ENCODE measurements around the gene MFAP3L. TPM values are rescaled to one million over a fixed set of nuclear protein-coding genes. Genes with fewer than 3 reads are reported as not detected.

MFAP3L gene
- total RNA-seq, 1 experiment from 2014 or later, result 7.9 TPM

GRCh38 chr4:169996379-169997240, 29.6 kb downstream of the MFAP3L start:
- ATAC-seq (no peak), DNase-seq (ENCODE audit: low read depth, low spot score) (no peak)
- H3K9me3 ChIP-seq (ENCODE audit: control insufficient read depth, insufficient read depth, low read depth, low read length), result no peaks in the 10 kb centered on the region
- ChIA-PET CTCF (no interaction called here), POLR2A (no interaction called here)
- in situ Hi-C loops (cut with HindIII; ENCODE audit: low pct_unique_long_range_greater_than_20kb, low sequenced_read_pairs) (no loop called here), intact Hi-C loops (cut with micrococcal nuclease; ENCODE audit: unreplicated experiment) (no loop called here)
- no peak overlapping the region for H3K27ac ChIP-seq (ENCODE audit: low read length)
- no peaks in the 10 kb centered on the region for H3K4me1 ChIP-seq (ENCODE audit: control insufficient read depth, insufficient read depth, low read length)
- TF ChIP-seq POLR2AphosphoS5 (IDR thresholded peaks at IDR 0.05; ENCODE audit: low read depth, low read length) (no peak), CTCF (IDR thresholded peaks at IDR 0.05) (no peak), TCF7L2 (IDR thresholded peaks at IDR 0.05; ENCODE audit: low read depth, low read length) (no peak), REST (IDR thresholded peaks at IDR 0.05; ENCODE audit: insufficient read depth in 1 of 2, low read depth in 2 of 2, low read length in 1 of 2) (no peak), SIN3A (IDR thresholded peaks at IDR 0.05; ENCODE audit: borderline replicate concordance, insufficient read depth, low read depth, low read length) (no peak)
- BruUV-seq (replicated peaks), result no TSS peak
- no peaks in the 10 kb centered on the region for H3K27me3 ChIP-seq (ENCODE audit: control insufficient read depth, insufficient read depth, low read length)
- H3K4me3 ChIP-seq (ENCODE audit: low read depth in 2 of 2, low read length in 2 of 2), result no peak overlapping the region
- H3K36me3 ChIP-seq (ENCODE audit: control insufficient read depth, insufficient read depth, low read length), result no peaks in the 10 kb centered on the region

- DNase-seq (ENCODE audit: low read depth, low spot score), result no peak
- Histone ChIP-seq H3K9me3 (ENCODE audit: control insufficient read depth, insufficient read depth, low read depth, low read length) (no peaks in the 10 kb centered on the region), H3K27me3 (ENCODE audit: control insufficient read depth, insufficient read depth, low read length) (no peaks in the 10 kb centered on the region), H3K27ac (ENCODE audit: low read length) (no peak overlapping the region), H3K4me3 (ENCODE audit: low read depth in 2 of 2, low read length in 2 of 2) (no peak overlapping the region), H3K36me3 (ENCODE audit: control insufficient read depth, insufficient read depth, low read length) (no peaks in the 10 kb centered on the region), H3K4me1 (ENCODE audit: control insufficient read depth, insufficient read depth, low read length) (no peaks in the 10 kb centered on the region)
- ChIA-PET POLR2A (interaction anchor here (0.6 kb wide), 1 partner anchor 42 kb away, joined by 6 read pairs; no protein-coding TSS in a partner anchor), CTCF (no interaction called here)
- ATAC-seq, result no peak
- in situ Hi-C loops (cut with HindIII; ENCODE audit: low pct_unique_long_range_greater_than_20kb, low sequenced_read_pairs) (no loop called here), intact Hi-C loops (cut with micrococcal nuclease; ENCODE audit: unreplicated experiment) (no loop called here)
- no peak for TF ChIP-seq SIN3A (IDR thresholded peaks at IDR 0.05; ENCODE audit: borderline replicate concordance, insufficient read depth, low read depth, low read length)
- TF ChIP-seq POLR2AphosphoS5 (IDR thresholded peaks at IDR 0.05; ENCODE audit: low read depth, low read length), result no peak
- no peak for TF ChIP-seq REST (IDR thresholded peaks at IDR 0.05; ENCODE audit: insufficient read depth in 1 of 2, low read depth in 2 of 2, low read length in 1 of 2)
- no peak for TF ChIP-seq CTCF (IDR thresholded peaks at IDR 0.05)
- no peak for TF ChIP-seq TCF7L2 (IDR thresholded peaks at IDR 0.05; ENCODE audit: low read depth, low read length)
- BruUV-seq (replicated peaks), result no TSS peak
These were observed 32.7 kb downstream of the MFAP3L start for GRCh38 chr4:169993531-169993930.
